ENCODE results near the gene TAGAP. TPM values are rescaled to one million over a fixed set of nuclear protein-coding genes. Genes with fewer than 3 reads are reported as not detected.

The TAGAP gene
- total and polyA plus RNA-seq, 9 of the 15 experiments (the other 6 are each of a cell fraction or from before 2014, with no cell fraction given): 0.07 TPM; not detected in 8

DNA sequence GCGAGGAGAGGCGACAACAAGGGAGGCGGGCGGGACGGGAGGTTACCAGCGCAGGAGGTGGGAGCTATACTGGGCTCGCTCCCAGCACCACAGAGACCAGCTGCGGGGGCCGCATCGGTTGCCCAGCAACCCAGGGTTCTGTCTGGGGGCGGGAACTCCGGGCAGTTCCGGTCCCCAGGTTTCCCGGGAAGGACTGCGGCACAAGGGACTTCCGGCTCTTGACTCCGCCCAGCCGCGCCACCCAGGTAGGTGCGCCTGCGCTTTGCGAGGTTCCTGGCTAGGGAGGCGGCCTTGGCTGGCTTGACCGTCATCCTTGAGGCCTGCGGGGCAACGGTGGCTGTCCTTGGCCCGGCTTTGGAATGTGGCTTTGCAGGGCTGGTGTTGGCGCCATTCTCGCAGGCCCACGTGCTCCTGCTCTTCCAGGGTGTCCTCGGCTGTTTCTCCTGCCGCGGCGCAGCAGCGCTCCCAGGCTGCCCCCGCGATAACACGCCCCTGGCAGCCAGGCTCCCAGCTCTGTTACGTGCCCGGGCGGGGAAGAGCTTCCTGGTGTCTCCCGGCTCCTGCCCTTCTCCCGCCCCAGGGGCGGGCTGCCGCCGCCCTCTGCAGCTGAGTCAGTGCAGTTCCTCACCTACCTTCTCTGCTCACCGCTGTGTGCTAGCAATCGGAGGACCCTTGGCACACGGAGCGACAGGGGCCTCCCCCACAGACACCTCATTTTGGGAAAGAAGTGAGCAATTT lies 45.0 kb downstream of the TAGAP start, which contains the start of gene RSPH3 (continued):
- peak; percentile 80 for TF ChIP-seq HLTF (IDR thresholded peaks at IDR 0.05)
- peak; percentile 76; the same call in 1 of the 2 replicates for TF ChIP-seq XRCC5 (IDR thresholded peaks at IDR 0.05; ENCODE audit: low read depth, low read length)
- no peak for TF ChIP-seq KAT8 (IDR thresholded peaks at IDR 0.05; ENCODE audit: low read depth)
- no peak for TF ChIP-seq CREBBP (IDR thresholded peaks at IDR 0.05; ENCODE audit: low read depth, low read length)
- TF ChIP-seq SAFB (IDR thresholded peaks at IDR 0.05; ENCODE audit: borderline replicate concordance, low read depth, low read length): no peak
- peak; percentile 39; the same call in 1 of the 2 replicates for TF ChIP-seq JUN (IDR thresholded peaks at IDR 0.05; ENCODE audit: borderline replicate concordance, low read depth, low read length)
- TF ChIP-seq JUN (CRISPR knock-in tag; IDR thresholded peaks at IDR 0.05; ENCODE audit: borderline replicate concordance): no peak
- TF ChIP-seq SIN3A (IDR thresholded peaks at IDR 0.05; ENCODE audit: borderline replicate concordance in 2 of 2, control insufficient read depth in 1 of 2, low read depth in 2 of 2, low read length in 2 of 2): peak; percentile 92 to 100
- no peak for TF ChIP-seq ZNF212 (CRISPR knock-in tag; IDR thresholded peaks at IDR 0.05)
- TF ChIP-seq HNRNPL (IDR thresholded peaks at IDR 0.05; ENCODE audit: low read depth, low read length): peak; percentile 96
- no peak for TF ChIP-seq SRSF7 (optimal IDR thresholded peaks at IDR 0.05; ENCODE audit: low read depth, low read length)
- TF ChIP-seq FUS (optimal IDR thresholded peaks at IDR 0.05; ENCODE audit: low read depth, low read length): no peak
- peak; percentile 73; the same call in 1 of the 2 replicates for TF ChIP-seq PHB (CRISPR knock-in tag; IDR thresholded peaks at IDR 0.05)
- TF ChIP-seq NCOA2 (IDR thresholded peaks at IDR 0.05; ENCODE audit: partially characterized antibody in 2 of 2): no peak
- no peak for TF ChIP-seq ESRRB (CRISPR knock-in tag; IDR thresholded peaks at IDR 0.05; ENCODE audit: borderline replicate concordance)
- TF ChIP-seq, protein P1, sequence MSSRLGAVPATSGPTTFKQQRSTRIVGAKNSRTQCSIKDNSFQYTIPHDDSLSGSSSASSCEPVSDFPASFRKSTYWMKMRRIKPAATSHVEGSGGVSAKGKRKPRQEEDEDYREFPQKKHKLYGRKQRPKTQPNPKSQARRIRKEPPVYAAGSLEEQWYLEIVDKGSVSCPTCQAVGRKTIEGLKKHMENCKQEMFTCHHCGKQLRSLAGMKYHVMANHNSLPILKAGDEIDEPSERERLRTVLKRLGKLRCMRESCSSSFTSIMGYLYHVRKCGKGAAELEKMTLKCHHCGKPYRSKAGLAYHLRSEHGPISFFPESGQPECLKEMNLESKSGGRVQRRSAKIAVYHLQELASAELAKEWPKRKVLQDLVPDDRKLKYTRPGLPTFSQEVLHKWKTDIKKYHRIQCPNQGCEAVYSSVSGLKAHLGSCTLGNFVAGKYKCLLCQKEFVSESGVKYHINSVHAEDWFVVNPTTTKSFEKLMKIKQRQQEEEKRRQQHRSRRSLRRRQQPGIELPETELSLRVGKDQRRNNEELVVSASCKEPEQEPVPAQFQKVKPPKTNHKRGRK (tag; IDR thresholded peaks at IDR 0.05): no peak
- peak; percentile 99 for TF ChIP-seq POLR2A (conservative IDR thresholded peaks at IDR 0.05)
- no peak for TF ChIP-seq ZNF143 (CRISPR knock-in tag; IDR thresholded peaks at IDR 0.05)
- TF ChIP-seq EGR1 (conservative IDR thresholded peaks at IDR 0.05): peak; percentile 99
- TF ChIP-seq ZNF668 (CRISPR knock-in tag; IDR thresholded peaks at IDR 0.05): no peak
- TF ChIP-seq ELK3 (CRISPR knock-in tag; IDR thresholded peaks at IDR 0.05): no peak
- TF ChIP-seq, protein P2, sequence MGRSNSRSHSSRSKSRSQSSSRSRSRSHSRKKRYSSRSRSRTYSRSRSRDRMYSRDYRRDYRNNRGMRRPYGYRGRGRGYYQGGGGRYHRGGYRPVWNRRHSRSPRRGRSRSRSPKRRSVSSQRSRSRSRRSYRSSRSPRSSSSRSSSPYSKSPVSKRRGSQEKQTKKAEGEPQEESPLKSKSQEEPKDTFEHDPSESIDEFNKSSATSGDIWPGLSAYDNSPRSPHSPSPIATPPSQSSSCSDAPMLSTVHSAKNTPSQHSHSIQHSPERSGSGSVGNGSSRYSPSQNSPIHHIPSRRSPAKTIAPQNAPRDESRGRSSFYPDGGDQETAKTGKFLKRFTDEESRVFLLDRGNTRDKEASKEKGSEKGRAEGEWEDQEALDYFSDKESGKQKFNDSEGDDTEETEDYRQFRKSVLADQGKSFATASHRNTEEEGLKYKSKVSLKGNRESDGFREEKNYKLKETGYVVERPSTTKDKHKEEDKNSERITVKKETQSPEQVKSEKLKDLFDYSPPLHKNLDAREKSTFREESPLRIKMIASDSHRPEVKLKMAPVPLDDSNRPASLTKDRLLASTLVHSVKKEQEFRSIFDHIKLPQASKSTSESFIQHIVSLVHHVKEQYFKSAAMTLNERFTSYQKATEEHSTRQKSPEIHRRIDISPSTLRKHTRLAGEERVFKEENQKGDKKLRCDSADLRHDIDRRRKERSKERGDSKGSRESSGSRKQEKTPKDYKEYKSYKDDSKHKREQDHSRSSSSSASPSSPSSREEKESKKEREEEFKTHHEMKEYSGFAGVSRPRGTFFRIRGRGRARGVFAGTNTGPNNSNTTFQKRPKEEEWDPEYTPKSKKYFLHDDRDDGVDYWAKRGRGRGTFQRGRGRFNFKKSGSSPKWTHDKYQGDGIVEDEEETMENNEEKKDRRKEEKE (IDR thresholded peaks at IDR 0.05; ENCODE audit: borderline replicate concordance in 1 of 2, control insufficient read depth in 1 of 2, low read depth in 2 of 2, low read length in 1 of 2): peak in 1 of 2 experiments; percentile 89; a peak in 1 of 4 replicates
- no peak for TF ChIP-seq NFIX (CRISPR knock-in tag; IDR thresholded peaks at IDR 0.05; ENCODE audit: low read depth)
- TF ChIP-seq MAX (CRISPR knock-in tag; IDR thresholded peaks at IDR 0.05): peak; percentile 96
